Endothelial cell of umbilical vein (primary cell): ENCODE measurements around the gene RBP4. TPM values are rescaled to one million over a fixed set of nuclear protein-coding genes. Genes with fewer than 3 reads are reported as not detected.

Experiments used
- BruUV-seq: library from RNA; stranded (reverse); fragments of 400-500 nt; replicated peaks from 2 replicates; lab custom pipeline; 2021; lab: Mats Ljungman, UMichigan
- CTCF ChIA-PET: fragments of 300-600, 350-600 bp; sonication (Branson Sonifier 250); formaldehyde crosslinking; loops from one replicate; lab custom pipeline; 2021; ENCODE audit warnings: antibody characterized with exemption, inconsistent platforms; lab: Charles Lee
- POLR2A ChIA-PET: fragments of 300-600, 350-600 bp; sonication (Branson Sonifier 250); formaldehyde crosslinking; loops from one replicate; lab custom pipeline; 2021; ENCODE audit warnings: antibody characterized with exemption, inconsistent platforms; lab: Charles Lee
- DNase-seq: peaks from one replicate; pipeline ENCODE4 v3.0.0-alpha.2; 2011; ENCODE audit warnings: low read depth, low spot score
- FAIRE-seq: peaks from 2 replicates; lab custom pipeline; 2011; peaks lifted over from hg19 to GRCh38; lab: Jason Lieb, UNC
- H2AFZ ChIP-seq: 2 replicates; pipeline ENCODE4 v1.6.0; 2012; ENCODE audit warnings: low read depth, low read length, control low read depth, inconsistent platforms
- H3K27ac ChIP-seq: 2 replicates; pipeline ENCODE4 v1.5.1; 2011; ENCODE audit warnings: low read depth, mild to moderate bottlenecking, control low read depth, low read length, moderate library complexity; ENCODE audit not compliant: insufficient read depth
- H3K27me3 ChIP-seq, 2 experiments: 2 replicates each; pipeline versions ENCODE4 v1.6.0 to v1.6.1; 2011; ENCODE audit warnings: low read length in 2 of 2, mixed read lengths in 1 of 2; ENCODE audit not compliant: control insufficient read depth in 2 of 2, insufficient read depth in 2 of 2
- H3K36me3 ChIP-seq, 2 experiments: 2 replicates in 1 of 2; 3 replicates in 1 of 2; pipeline ENCODE4 v1.5.1; 2011; ENCODE audit warnings: low read length in 2 of 2, mild to moderate bottlenecking in 1 of 2, moderate library complexity in 1 of 2; ENCODE audit not compliant: control insufficient read depth in 2 of 2, insufficient read depth in 2 of 2; ENCODE audit errors: extremely low read depth in 1 of 2
- H3K4me1 ChIP-seq: 3 replicates; pipeline ENCODE4 v1.5.1; 2011; ENCODE audit warnings: mild to moderate bottlenecking, low read length; ENCODE audit not compliant: control insufficient read depth, insufficient read depth; ENCODE audit errors: extremely low read depth
- H3K4me2 ChIP-seq: 2 replicates; pipeline ENCODE4 v1.6.1; 2011; ENCODE audit warnings: low read length, control low read depth, mixed read lengths; ENCODE audit not compliant: insufficient read depth
- H3K4me3 ChIP-seq, 3 experiments: fragments of 200-600 bp in 1 of 3; sonication (generic), shearing (Covaris generic) in 1 of 3; replicated peaks in 1 of 3; 2 replicates each; pipeline ENCODE4 v1.5.1; 2011 to 2016; ENCODE audit warnings: control low read depth in 3 of 3, low read length in 3 of 3, mild to moderate bottlenecking in 2 of 3, inconsistent platforms in 1 of 3, low read depth in 1 of 3, moderate library complexity in 1 of 3; ENCODE audit not compliant: insufficient read depth in 1 of 3
- H3K79me2 ChIP-seq: 2 replicates; pipeline ENCODE4 v1.6.0; 2012; ENCODE audit warnings: low read length, inconsistent platforms; ENCODE audit not compliant: control insufficient read depth, insufficient read depth
- H3K9ac ChIP-seq: replicated peaks from 2 replicates; pipeline ENCODE3; 2011; ENCODE audit warnings: low read length, control low read depth; ENCODE audit not compliant: insufficient read depth; ENCODE audit errors: extremely low read depth
- H3K9me1 ChIP-seq: replicated peaks from 3 replicates; pipeline ENCODE4 v1.6.0; 2011; ENCODE audit warnings: mild to moderate bottlenecking, low read length; ENCODE audit not compliant: control insufficient read depth, insufficient read depth; ENCODE audit errors: extremely low read depth
- H3K9me3 ChIP-seq: replicated peaks from 2 replicates; pipeline ENCODE4 v1.5.1; 2012; ENCODE audit warnings: low read length, inconsistent platforms; ENCODE audit not compliant: control insufficient read depth, insufficient read depth
- H4K20me1 ChIP-seq: replicated peaks from 2 replicates; pipeline ENCODE3; 2011; ENCODE audit warnings: mild to moderate bottlenecking, low read length; ENCODE audit not compliant: control insufficient read depth, insufficient read depth; ENCODE audit errors: extremely low read depth
- EZH2 ChIP-seq: IDR thresholded peaks from 2 replicates; pipeline ENCODE4 v1.6.1; 2012; ENCODE audit warnings: borderline replicate concordance, low read depth, mild to moderate bottlenecking, moderate library complexity, low read length, inconsistent platforms; ENCODE audit not compliant: severe bottlenecking
- FOS ChIP-seq: IDR thresholded peaks from 2 replicates; pipeline ENCODE4 v1.6.1; 2011; ENCODE audit warnings: mild to moderate bottlenecking, low read length, moderate library complexity, borderline replicate concordance; ENCODE audit not compliant: insufficient read depth
- GATA2 ChIP-seq: IDR thresholded peaks from 2 replicates; pipeline ENCODE4 v1.7.0; 2011; ENCODE audit warnings: low read depth, mild to moderate bottlenecking, moderate library complexity, mixed read lengths, low read length; ENCODE audit not compliant: insufficient read length, insufficient read depth
- JUN ChIP-seq: IDR thresholded peaks from 2 replicates; pipeline ENCODE4 v1.6.1; 2011; ENCODE audit warnings: borderline replicate concordance, low read depth; ENCODE audit not compliant: insufficient read length, insufficient read depth
- MAX ChIP-seq: IDR thresholded peaks from 2 replicates; pipeline ENCODE4 v1.6.1; 2011; ENCODE audit not compliant: insufficient read depth, insufficient read length
- MYC ChIP-seq: IDR thresholded peaks from one replicate; pipeline ENCODE4 v1.6.1; 2011; ENCODE audit warnings: mild to moderate bottlenecking, low read depth, low read length
- POLR2A ChIP-seq: IDR thresholded peaks from 2 replicates; pipeline ENCODE4 v1.6.1; 2012; ENCODE audit warnings: low read depth, mild to moderate bottlenecking, control low read depth, low read length
- POLR2AphosphoS5 ChIP-seq: IDR thresholded peaks from 2 replicates; pipeline ENCODE4 v1.6.1; 2012; ENCODE audit warnings: low read depth, mild to moderate bottlenecking, control low read depth, low read length, moderate library complexity; ENCODE audit not compliant: insufficient read depth
- dilution Hi-C: fragments of 300-500 bp; cut with MboI; formaldehyde crosslinking; loops from one replicate; pipeline ENCODE4 v1.15.0; 2019; ENCODE audit warnings: low sequenced_read_pairs; ENCODE audit not compliant: extremely low pct_ligation_motif_present
- intact Hi-C: fragments of 100-400 bp; cut with micrococcal nuclease; formaldehyde crosslinking; loops from one replicate; pipeline ENCODE4 v1.10.0; 2022
- polyA plus RNA-seq, 4 experiments: library from polyadenylated mRNA; depleted of rRNA in 3 of 4; stranded (reverse) in 3 of 4; unstranded in 1 of 4; fragments of >200 nt; gene quantifications; 2 replicates each; pipeline versions ENCODE4 v1.2.1 to v1.2.3, GENCODE V29; 2011 to 2012; ENCODE audit warnings: missing spikeins in 1 of 4
- total RNA-seq: library from RNA; stranded (reverse); gene quantifications from 2 replicates; pipeline ENCODE4 v1.2.3, GENCODE V29; 2021
- TF ChIP-seq, protein P1 (sequence below), 2 donors: IDR thresholded peaks; 1 replicate in 1 of 2; 2 replicates in 1 of 2; pipeline ENCODE4 v1.5.1; 2011; ENCODE audit warnings: low read length in 2 of 2, mild to moderate bottlenecking in 2 of 2, moderate library complexity in 2 of 2, control low read depth in 1 of 2, inconsistent platforms in 1 of 2, low read depth in 1 of 2; ENCODE audit not compliant: insufficient read depth in 1 of 2; ENCODE audit errors: extremely low read depth in 1 of 2

Gene RBP4
- total and polyA plus RNA-seq, 2 donors (not counting 3 experiments of a cell fraction or from before 2014, with no cell fraction given): not detected

GRCh38 chr10:93622942-93623341 lies 21.9 kb upstream of the RBP4 start:
- no TSS peak for BruUV-seq
- no peaks in the 10 kb centered on the region for H3K9me3 ChIP-seq

DNA sequence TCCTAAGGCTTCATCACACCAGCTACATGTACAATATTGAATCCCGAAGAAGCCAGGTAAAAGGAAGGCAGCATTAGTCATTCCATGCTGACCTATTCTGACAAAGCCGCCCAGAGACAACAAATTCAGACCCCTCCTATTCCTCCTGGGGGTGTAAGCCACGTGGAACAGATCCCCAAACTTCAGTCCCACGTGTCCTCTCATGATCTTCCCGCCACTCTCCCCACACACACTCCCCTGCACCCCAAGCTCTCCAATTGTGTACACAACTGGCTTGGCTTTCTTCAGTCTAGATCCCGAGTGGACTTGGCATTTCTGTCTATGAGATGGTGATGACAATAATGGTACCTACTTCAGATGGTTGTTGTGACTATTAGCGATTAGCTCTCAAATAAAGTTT lies 19.9 kb upstream of the RBP4 start:
- H4K20me1 ChIP-seq: no peaks in the 10 kb centered on the region
- dilution Hi-C loops (no loop called here), intact Hi-C loops (no loop called here)
- DNase-seq: no peak
- H3K4me2 ChIP-seq: no peak overlapping the region
- POLR2A ChIA-PET: no interaction called here
- H3K4me1 ChIP-seq: no peaks in the 10 kb centered on the region
- H3K9ac ChIP-seq: no peak overlapping the region
- no peaks in the 10 kb centered on the region for H3K36me3 ChIP-seq
- H3K9me1 ChIP-seq: no peaks in the 10 kb centered on the region
- no peaks in the 10 kb centered on the region for H3K9me3 ChIP-seq
- TF ChIP-seq MYC (no peak), GATA2 (no peak), JUN (no peak), POLR2AphosphoS5 (no peak), MAX (no peak), FOS (no peak), POLR2A (no peak), EZH2 (no peak)
- TF ChIP-seq, protein P1, sequence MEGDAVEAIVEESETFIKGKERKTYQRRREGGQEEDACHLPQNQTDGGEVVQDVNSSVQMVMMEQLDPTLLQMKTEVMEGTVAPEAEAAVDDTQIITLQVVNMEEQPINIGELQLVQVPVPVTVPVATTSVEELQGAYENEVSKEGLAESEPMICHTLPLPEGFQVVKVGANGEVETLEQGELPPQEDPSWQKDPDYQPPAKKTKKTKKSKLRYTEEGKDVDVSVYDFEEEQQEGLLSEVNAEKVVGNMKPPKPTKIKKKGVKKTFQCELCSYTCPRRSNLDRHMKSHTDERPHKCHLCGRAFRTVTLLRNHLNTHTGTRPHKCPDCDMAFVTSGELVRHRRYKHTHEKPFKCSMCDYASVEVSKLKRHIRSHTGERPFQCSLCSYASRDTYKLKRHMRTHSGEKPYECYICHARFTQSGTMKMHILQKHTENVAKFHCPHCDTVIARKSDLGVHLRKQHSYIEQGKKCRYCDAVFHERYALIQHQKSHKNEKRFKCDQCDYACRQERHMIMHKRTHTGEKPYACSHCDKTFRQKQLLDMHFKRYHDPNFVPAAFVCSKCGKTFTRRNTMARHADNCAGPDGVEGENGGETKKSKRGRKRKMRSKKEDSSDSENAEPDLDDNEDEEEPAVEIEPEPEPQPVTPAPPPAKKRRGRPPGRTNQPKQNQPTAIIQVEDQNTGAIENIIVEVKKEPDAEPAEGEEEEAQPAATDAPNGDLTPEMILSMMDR (IDR thresholded peaks at IDR 0.05; ENCODE audit: extremely low read depth in 1 of 2, insufficient read depth in 1 of 2, low read depth in 1 of 2, low read length in 2 of 2): no peak
- no peak for FAIRE-seq
- no peak overlapping the region for H3K4me3 ChIP-seq
- no peak overlapping the region for H2AFZ ChIP-seq
- H3K27ac ChIP-seq: no peak overlapping the region
- no peaks in the 10 kb centered on the region for H3K79me2 ChIP-seq
- BruUV-seq: no TSS peak
- CTCF ChIA-PET: no interaction called here
- peaks cover 7 to 14% of the 10 kb centered on the region in 2 experiments for H3K27me3 ChIP-seq

More at GRCh38 chr10:93622942-93623341, 21.9 kb upstream of the RBP4 start:
- Histone ChIP-seq H3K79me2 (no peaks in the 10 kb centered on the region), H3K4me3 (no peak overlapping the region), H3K27me3 (peaks cover 7 to 13% of the 10 kb centered on the region in 2 experiments), H3K4me1 (no peaks in the 10 kb centered on the region), H3K9ac (no peak overlapping the region), H2AFZ (no peak overlapping the region), H4K20me1 (no peaks in the 10 kb centered on the region), H3K27ac (no peak overlapping the region), H3K9me1 (no peaks in the 10 kb centered on the region), H3K36me3 (no peaks in the 10 kb centered on the region), H3K4me2 (no peak overlapping the region)
- TF ChIP-seq POLR2A: no peak
- TF ChIP-seq, protein P1 (IDR thresholded peaks at IDR 0.05; ENCODE audit: extremely low read depth in 1 of 2, insufficient read depth in 1 of 2, low read depth in 1 of 2, low read length in 2 of 2): no peak
- DNase-seq (no peak), FAIRE-seq (no peak)
- intact Hi-C loops (no loop called here), dilution Hi-C loops (no loop called here)
- CTCF ChIA-PET: no interaction called here
- POLR2A ChIA-PET: no interaction called here
